OCI-LY7 (cell line): Measurements from ENCODE around the gene GALNT11. TPM values are rescaled to one million over a fixed set of nuclear protein-coding genes. Genes with fewer than 3 reads are reported as not detected.

ENCODE experiments used
- BruUV-seq: library from RNA; stranded (reverse); fragments of 400-500 nt; replicated peaks from 2 replicates; lab custom pipeline; 2021; lab: Mats Ljungman, UMichigan
- CTCF ChIA-PET: fragments of 300-600 bp; sonication (Branson Sonifier 250); formaldehyde crosslinking; loops from one replicate; lab custom pipeline; 2022; ENCODE audit warnings: antibody characterized with exemption; ENCODE audit not compliant: unreplicated experiment; lab: Charles Lee
- POLR2A ChIA-PET: fragments of 300-600 bp; sonication (Branson Sonifier 250); formaldehyde crosslinking; loops from one replicate; lab custom pipeline; 2022; ENCODE audit warnings: antibody characterized with exemption; lab: Charles Lee
- DNase-seq: peaks from one replicate; pipeline ENCODE4 v3.0.0-alpha.2; 2015; ENCODE audit warnings: low spot score
- H2AFZ ChIP-seq: fragments of 200-600 bp; sonication (generic), shearing (Covaris generic); 2 replicates; pipeline ENCODE4 v1.6.1; 2014; ENCODE audit warnings: mild to moderate bottlenecking, antibody characterized with exemption, low read length, moderate library complexity
- H3K27ac ChIP-seq: fragments of 200-600 bp; sonication (generic); 2 replicates; pipeline ENCODE4 v1.5.1; 2014; ENCODE audit warnings: mixed run types, low read depth, mild to moderate bottlenecking, moderate library complexity, low read length, inconsistent platforms; ENCODE audit not compliant: poor library complexity, severe bottlenecking
- H3K36me3 ChIP-seq: fragments of 200-600 bp; sonication (generic); 2 replicates; pipeline ENCODE4 v1.6.1; 2014; ENCODE audit warnings: mild to moderate bottlenecking, antibody characterized with exemption, low read length, moderate library complexity, mixed read lengths; ENCODE audit not compliant: insufficient read depth
- H3K4me1 ChIP-seq: fragments of 200-600 bp; sonication (generic); 2 replicates; pipeline ENCODE4 v1.5.1; 2014; ENCODE audit warnings: mild to moderate bottlenecking, low read length; ENCODE audit not compliant: insufficient read depth, poor library complexity, severe bottlenecking
- H3K4me2 ChIP-seq: fragments of 200-600 bp; sonication (generic); 2 replicates; pipeline ENCODE4 v1.6.1; 2014; ENCODE audit warnings: mild to moderate bottlenecking, low read length
- H3K4me3 ChIP-seq: fragments of 200-600 bp; sonication (generic); 2 replicates; pipeline ENCODE4 v1.5.1; 2014; ENCODE audit warnings: mild to moderate bottlenecking, low read depth, low read length; ENCODE audit not compliant: poor library complexity, severe bottlenecking
- H3K79me2 ChIP-seq: fragments of 200-600 bp; sonication (generic); 2 replicates; pipeline ENCODE4 v1.6.1; 2016; ENCODE audit warnings: low read depth, mild to moderate bottlenecking, low read length, moderate library complexity, mixed read lengths; ENCODE audit not compliant: insufficient read depth
- H3K9me2 ChIP-seq: fragments of 200-600 bp; sonication (generic); 2 replicates; pipeline ENCODE4 v1.6.1; 2016; ENCODE audit warnings: mild to moderate bottlenecking, low read length, mixed read lengths; ENCODE audit not compliant: insufficient read depth
- H3K9me3 ChIP-seq: fragments of 200-600 bp; sonication (generic); 2 replicates; pipeline ENCODE4 v1.6.1; 2014; ENCODE audit warnings: mild to moderate bottlenecking, mixed run types, low read length, mixed read lengths
- H4K20me1 ChIP-seq: fragments of 200-600 bp; sonication (generic); 2 replicates; pipeline ENCODE4 v1.6.1; 2014; ENCODE audit warnings: mild to moderate bottlenecking, antibody characterized with exemption, low read length, moderate library complexity, mixed read lengths; ENCODE audit not compliant: insufficient read depth
- CTCF ChIP-seq: fragments of 200-600 bp; sonication (generic); conservative IDR thresholded peaks from 2 replicates; pipeline ENCODE4 v1.5.1; 2014; ENCODE audit warnings: mild to moderate bottlenecking, antibody characterized with exemption, low read length, moderate library complexity, mixed read lengths
- EZH2phosphoT487 ChIP-seq: fragments of 200-600 bp; sonication (generic); IDR thresholded peaks from 2 replicates; pipeline ENCODE4 v1.6.1; 2018; ENCODE audit warnings: low read depth, borderline replicate concordance, mild to moderate bottlenecking, mixed run types, antibody characterized with exemption, low read length, moderate library complexity, mixed read lengths
- intact Hi-C: fragments of 100-400 bp; cut with micrococcal nuclease; formaldehyde crosslinking; loops from one replicate; pipeline ENCODE4 v1.10.0; 2022; ENCODE audit not compliant: unreplicated experiment
- total RNA-seq, 2 experiments: library from RNA; depleted of rRNA in 1 of 2; stranded (reverse); fragments of >200 nt in 1 of 2; shearing (Covaris generic) in 1 of 2; gene quantifications; 2 replicates each; pipeline ENCODE4 v1.2.3, GENCODE V29; 2014 to 2022

The GALNT11 gene
- total RNA-seq, 2 experiments from 2014 or later = not detected

DNA sequence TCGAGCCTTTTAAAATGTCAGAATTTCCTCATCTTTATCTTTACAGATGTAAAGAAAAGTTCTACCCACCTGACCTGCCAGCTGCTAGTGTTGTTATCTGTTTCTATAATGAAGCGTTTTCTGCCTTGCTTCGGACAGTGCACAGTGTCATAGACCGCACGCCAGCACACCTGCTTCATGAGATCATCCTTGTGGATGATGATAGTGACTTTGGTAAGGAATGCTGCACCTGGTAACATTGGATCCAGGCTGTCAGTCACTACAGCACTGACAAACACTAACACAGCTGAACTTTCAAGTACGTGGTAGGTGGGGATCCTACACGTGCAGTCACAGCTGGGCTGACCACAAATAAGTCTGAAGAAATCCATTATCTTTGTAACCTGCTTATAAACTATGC is 77.6 kb downstream of the GALNT11 start:
- ChIA-PET CTCF (no interaction called here), POLR2A (interaction anchor here (0.7 kb wide), 2 partner anchors 25 to 82 kb away, joined by 3 read pairs; no protein-coding TSS in a partner anchor)
- Histone ChIP-seq H3K4me2 (no peak overlapping the region), H2AFZ (no peak overlapping the region), H3K9me2 (no peaks in the 10 kb centered on the region), H3K4me1 (no peaks in the 10 kb centered on the region), H3K27ac (no peak overlapping the region), H3K79me2 (no peaks in the 10 kb centered on the region), H3K36me3 (no peaks in the 10 kb centered on the region), H3K9me3 (no peaks in the 10 kb centered on the region), H3K4me3 (no peak overlapping the region), H4K20me1 (no peaks in the 10 kb centered on the region)
- DNase-seq = no peak
- TF ChIP-seq CTCF = no peak
- no peak for TF ChIP-seq EZH2phosphoT487
- intact Hi-C loops = no loop called here
- no TSS peak for BruUV-seq

GRCh38 chr7:152103691-152104090 is 78.2 kb downstream of the GALNT11 start:
- intact Hi-C loops = no loop called here
- TF ChIP-seq EZH2phosphoT487 (no peak), CTCF (no peak)
- H2AFZ ChIP-seq = no peak overlapping the region
- no peaks in the 10 kb centered on the region for H3K9me2 ChIP-seq
- H4K20me1 ChIP-seq = no peaks in the 10 kb centered on the region; the same call in 1 of the 2 replicates
- DNase-seq = no peak
- H3K27ac ChIP-seq = no peak overlapping the region
- BruUV-seq = no TSS peak
- ChIA-PET POLR2A (no interaction called here), CTCF (no interaction called here)
- H3K4me1 ChIP-seq = no peaks in the 10 kb centered on the region
- H3K79me2 ChIP-seq = no peaks in the 10 kb centered on the region
- H3K4me2 ChIP-seq = no peak overlapping the region
- H3K4me3 ChIP-seq = no peak overlapping the region
- no peaks in the 10 kb centered on the region for H3K9me3 ChIP-seq
- H3K36me3 ChIP-seq = no peaks in the 10 kb centered on the region

- H3K36me3 ChIP-seq = no peaks in the 10 kb centered on the region
- H3K4me1 ChIP-seq = no peaks in the 10 kb centered on the region
- intact Hi-C loops = no loop called here
- no peak overlapping the region for H3K4me3 ChIP-seq
- BruUV-seq = no TSS peak
- H3K9me3 ChIP-seq = no peaks in the 10 kb centered on the region
- no peak for TF ChIP-seq CTCF
- no peak for TF ChIP-seq EZH2phosphoT487
- DNase-seq = no peak
- no peaks in the 10 kb centered on the region for H3K9me2 ChIP-seq
- H3K79me2 ChIP-seq = no peaks in the 10 kb centered on the region
- no peak overlapping the region for H3K27ac ChIP-seq
- POLR2A ChIA-PET = no interaction called here
- H4K20me1 ChIP-seq = no peaks in the 10 kb centered on the region; the same call in 1 of the 2 replicates
- no peak overlapping the region for H2AFZ ChIP-seq
- H3K4me2 ChIP-seq = no peak overlapping the region
- CTCF ChIA-PET = no interaction called here
Observed at GRCh38 chr7:152105205-152105604, 79.7 kb downstream of the GALNT11 start.
